Measurements from ENCODE around the gene SUGT1.

SUGT1 gene

GRCh38 chr13:52734075-52734623 lies 81.5 kb downstream of the SUGT1 start:
- Mint-ChIP-seq H3K9me3 (no peaks in the 10 kb centered on the region), H3K27me3 (peaks cover 13% of the 10 kb centered on the region), H3K27ac (no peak overlapping the region), H3K36me3 (ENCODE audit: low read depth) (no peaks in the 10 kb centered on the region), H3K4me1 (ENCODE audit: low read depth) (peaks cover under 1% of the 10 kb centered on the region), H3K4me3 (no peak overlapping the region)
- intact Hi-C loops (cut with micrococcal nuclease) = no loop called here

- Mint-ChIP-seq H3K4me3 (no peak overlapping the region), H3K27me3 (peaks cover 36% of the 10 kb centered on the region), H3K36me3 (ENCODE audit: low read depth) (no peaks in the 10 kb centered on the region), H3K4me1 (ENCODE audit: low read depth) (peaks cover 10% of the 10 kb centered on the region), H3K27ac (no peak overlapping the region), H3K9me3 (no peaks in the 10 kb centered on the region)
- intact Hi-C loops (cut with micrococcal nuclease) = no loop called here
Observed at GRCh38 chr13:52736891-52737290, 84.3 kb downstream of the SUGT1 start.

GRCh38 chr13:52737451-52737850 lies 84.8 kb downstream of the SUGT1 start:
- Mint-ChIP-seq H3K9me3 (no peaks in the 10 kb centered on the region), H3K4me3 (no peak overlapping the region), H3K4me1 (ENCODE audit: low read depth) (peaks cover 10% of the 10 kb centered on the region), H3K27ac (no peak overlapping the region), H3K36me3 (ENCODE audit: low read depth) (no peaks in the 10 kb centered on the region), H3K27me3 (peaks cover 40% of the 10 kb centered on the region)
- intact Hi-C loops (cut with micrococcal nuclease) = no loop called here

- Mint-ChIP-seq H3K9me3 (no peaks in the 10 kb centered on the region), H3K4me3 (no peak overlapping the region), H3K27ac (no peak overlapping the region), H3K4me1 (ENCODE audit: low read depth) (peaks cover 10% of the 10 kb centered on the region), H3K36me3 (ENCODE audit: low read depth) (no peaks in the 10 kb centered on the region), H3K27me3 (peaks cover 44% of the 10 kb centered on the region)
- intact Hi-C loops (cut with micrococcal nuclease) = loop anchor here (2.0 kb wide), 1 partner anchor 73 kb away; no protein-coding TSS in a partner anchor
Observed at GRCh38 chr13:52737965-52738364, 85.3 kb downstream of the SUGT1 start.

GRCh38 chr13:52738719-52739467 lies 86.3 kb downstream of the SUGT1 start:
- Mint-ChIP-seq H3K27ac (no peak overlapping the region), H3K9me3 (no peaks in the 10 kb centered on the region), H3K36me3 (ENCODE audit: low read depth) (no peaks in the 10 kb centered on the region), H3K4me1 (ENCODE audit: low read depth) (peaks cover 10% of the 10 kb centered on the region), H3K27me3 (peaks cover 46% of the 10 kb centered on the region), H3K4me3 (peak overlapping the region; percentile 53)
- intact Hi-C loops (cut with micrococcal nuclease) = loop anchor here (2.0 kb wide), 1 partner anchor 74 kb away; no protein-coding TSS in a partner anchor

- H3K4me3 Mint-ChIP-seq = peak within 1 kb of the TSS; percentile 53
- H3K36me3 Mint-ChIP-seq (ENCODE audit: low read depth) = no peaks in the 10 kb centered on the region
- no peak within 1 kb of the TSS for H3K27ac Mint-ChIP-seq
- intact Hi-C loops (cut with micrococcal nuclease) = loop anchor here (2.0 kb wide), 1 partner anchor 75 kb away; no protein-coding TSS in a partner anchor
- no peaks in the 10 kb centered on the region for H3K9me3 Mint-ChIP-seq
- peaks cover 10% of the 10 kb centered on the region for H3K4me1 Mint-ChIP-seq (ENCODE audit: low read depth)
- H3K27me3 Mint-ChIP-seq = peaks cover 46% of the 10 kb centered on the region
Observed at GRCh38 chr13:52739468-52740071, 86.9 kb downstream of the SUGT1 start, which contains the start of gene CNMD. Gene CNMD (minus strand): TSS chr13:52739820. CDS start chr13:52739701, 119 bp downstream.

- no peaks in the 10 kb centered on the region for H3K36me3 Mint-ChIP-seq (ENCODE audit: low read depth)
- no peak overlapping the region for H3K27ac Mint-ChIP-seq
- no peak overlapping the region for H3K4me3 Mint-ChIP-seq
- peaks cover 54% of the 10 kb centered on the region for H3K27me3 Mint-ChIP-seq
- no peaks in the 10 kb centered on the region for H3K9me3 Mint-ChIP-seq
- H3K4me1 Mint-ChIP-seq (ENCODE audit: low read depth) = peaks cover 10% of the 10 kb centered on the region
- intact Hi-C loops (cut with micrococcal nuclease) = no loop called here
Observed at GRCh38 chr13:52743569-52743968, 90.9 kb downstream of the SUGT1 start.

GRCh38 chr13:52743988-52744387 lies 91.4 kb downstream of the SUGT1 start:
- peaks cover 52% of the 10 kb centered on the region for H3K27me3 Mint-ChIP-seq
- H3K4me3 Mint-ChIP-seq = no peak overlapping the region

GRCh38 chr13:52744842-52745375 lies 92.3 kb downstream of the SUGT1 start:
- H3K36me3 Mint-ChIP-seq (ENCODE audit: low read depth) = no peaks in the 10 kb centered on the region
- no peak overlapping the region for H3K4me3 Mint-ChIP-seq
- H3K27ac Mint-ChIP-seq = no peak overlapping the region
- H3K4me1 Mint-ChIP-seq (ENCODE audit: low read depth) = peaks cover 1% of the 10 kb centered on the region
- intact Hi-C loops (cut with micrococcal nuclease) = no loop called here
- H3K27me3 Mint-ChIP-seq = peaks cover 44% of the 10 kb centered on the region
- no peaks in the 10 kb centered on the region for H3K9me3 Mint-ChIP-seq

More at GRCh38 chr13:52743988-52744387, 91.4 kb downstream of the SUGT1 start:
- Mint-ChIP-seq H3K4me1 (ENCODE audit: low read depth) (peaks cover 10% of the 10 kb centered on the region), H3K9me3 (no peaks in the 10 kb centered on the region), H3K27ac (no peak overlapping the region), H3K36me3 (ENCODE audit: low read depth) (no peaks in the 10 kb centered on the region)
- intact Hi-C loops (cut with micrococcal nuclease) = no loop called here

GRCh38 chr13:52746141-52746540 lies 93.5 kb downstream of the SUGT1 start:
- Mint-ChIP-seq H3K4me1 (ENCODE audit: low read depth) (no peaks in the 10 kb centered on the region), H3K9me3 (no peaks in the 10 kb centered on the region), H3K4me3 (no peak overlapping the region), H3K36me3 (ENCODE audit: low read depth) (no peaks in the 10 kb centered on the region), H3K27ac (no peak overlapping the region), H3K27me3 (peaks cover 34% of the 10 kb centered on the region)
- intact Hi-C loops (cut with micrococcal nuclease) = no loop called here

GRCh38 chr13:52749419-52749818 lies 96.8 kb downstream of the SUGT1 start:
- intact Hi-C loops (cut with micrococcal nuclease) = no loop called here
- no peak overlapping the region for H3K4me3 Mint-ChIP-seq
- no peaks in the 10 kb centered on the region for H3K9me3 Mint-ChIP-seq
- H3K27ac Mint-ChIP-seq = no peak overlapping the region
- H3K36me3 Mint-ChIP-seq (ENCODE audit: low read depth) = no peaks in the 10 kb centered on the region
- H3K27me3 Mint-ChIP-seq = peaks cover 22% of the 10 kb centered on the region
- no peaks in the 10 kb centered on the region for H3K4me1 Mint-ChIP-seq (ENCODE audit: low read depth)

Data from dendritic cell treated with granulocyte-macrophage colony-stimulating factor and Interleukin-4, amounts not matched to agents 40 ng/mL and 50 ng/mL, for 4 days (primary cell).